HG02943 (cell line): ENCODE data around the gene KLHL29.

Source experiments
- ATAC-seq: cut with Tn5 transposase; IDR thresholded peaks from one replicate; pipeline ENCODE4 v1.9.1; 2021; ENCODE audit warnings: mild to moderate bottlenecking, low read depth, moderate library complexity; ENCODE audit not compliant: unreplicated experiment

Gene KLHL29

GRCh38 chr2:23505984-23506380, 121.0 kb downstream of the KLHL29 start:
- no peak for ATAC-seq

GRCh38 chr2:23506531-23507266, 121.7 kb downstream of the KLHL29 start:
- ATAC-seq, result no peak

GRCh38 chr2:23507267-23508065, 122.5 kb downstream of the KLHL29 start:
- ATAC-seq, result no peak

- no peak for ATAC-seq
Observed at GRCh38 chr2:23508066-23508390, 123.0 kb downstream of the KLHL29 start.

GRCh38 chr2:23509103-23509502, 124.1 kb downstream of the KLHL29 start:
- ATAC-seq, result no peak

- no peak for ATAC-seq
Observed at GRCh38 chr2:23509596-23510292, 124.8 kb downstream of the KLHL29 start.

- ATAC-seq, result no peak
Observed at GRCh38 chr2:23510471-23510870, 125.5 kb downstream of the KLHL29 start.

- ATAC-seq, result no peak
Observed at GRCh38 chr2:23512778-23513177, 127.8 kb downstream of the KLHL29 start.

GRCh38 chr2:23513245-23513871, 128.4 kb downstream of the KLHL29 start:
- ATAC-seq, result no peak

GRCh38 chr2:23513872-23514793, 129.2 kb downstream of the KLHL29 start:
- ATAC-seq, result no peak

- no peak for ATAC-seq
Observed at GRCh38 chr2:23516520-23517256, 131.7 kb downstream of the KLHL29 start.

- ATAC-seq, result no peak
Observed at GRCh38 chr2:23518481-23519333, 133.7 kb downstream of the KLHL29 start.

GRCh38 chr2:23519334-23519651, 134.3 kb downstream of the KLHL29 start:
- no peak for ATAC-seq

GRCh38 chr2:23520256-23520655, 135.3 kb downstream of the KLHL29 start:
- ATAC-seq, result no peak

- ATAC-seq, result no peak
Observed at GRCh38 chr2:23521060-23521459, 136.1 kb downstream of the KLHL29 start.

GRCh38 chr2:23522726-23523372, 137.9 kb downstream of the KLHL29 start:
- ATAC-seq, result no peak

GRCh38 chr2:23523373-23524260, 138.6 kb downstream of the KLHL29 start:
- no peak for ATAC-seq
